ENCODE results near the gene AKR7A3.
"Not testable (repeated sequence)": the region's sequence is repeated elsewhere in the genome, so short reads cannot be mapped to it uniquely, and the experiment has no call there.

The AKR7A3 gene

GRCh38 chr1:19288324-19289241, at the start of gene AKR7A3:
AKR7A3 (minus strand) TSS chr1:19288770; CDS start chr1:19288709, 61 bp downstream.
- not testable (repeated sequence) for DNase-seq

DNA sequence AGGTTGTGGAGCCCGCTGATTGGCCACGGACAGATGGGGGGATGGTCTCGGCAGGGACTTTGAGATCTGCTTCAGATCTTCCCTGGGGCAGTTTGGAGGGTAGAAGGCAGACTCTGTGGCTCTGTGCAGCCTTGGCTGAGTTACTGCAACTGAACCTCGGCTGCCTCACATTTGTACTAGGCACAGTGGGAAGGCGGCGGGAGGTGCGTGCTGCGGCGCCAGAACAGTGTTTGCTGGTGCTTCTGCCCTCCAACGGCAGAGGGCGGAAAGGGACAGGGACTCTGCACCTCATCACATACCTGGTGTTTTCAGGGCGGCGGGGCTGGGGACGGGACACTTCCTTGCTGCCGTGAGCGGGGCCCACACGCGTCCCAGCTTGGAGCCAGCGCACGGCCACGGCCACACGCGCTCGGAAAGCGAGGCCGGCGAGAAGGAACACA, 49.8 kb upstream of the AKR7A3 start:
- no peak for DNase-seq

GRCh38 chr1:19337289-19337688, 48.7 kb upstream of the AKR7A3 start:
- DNase-seq: no peak

DNA sequence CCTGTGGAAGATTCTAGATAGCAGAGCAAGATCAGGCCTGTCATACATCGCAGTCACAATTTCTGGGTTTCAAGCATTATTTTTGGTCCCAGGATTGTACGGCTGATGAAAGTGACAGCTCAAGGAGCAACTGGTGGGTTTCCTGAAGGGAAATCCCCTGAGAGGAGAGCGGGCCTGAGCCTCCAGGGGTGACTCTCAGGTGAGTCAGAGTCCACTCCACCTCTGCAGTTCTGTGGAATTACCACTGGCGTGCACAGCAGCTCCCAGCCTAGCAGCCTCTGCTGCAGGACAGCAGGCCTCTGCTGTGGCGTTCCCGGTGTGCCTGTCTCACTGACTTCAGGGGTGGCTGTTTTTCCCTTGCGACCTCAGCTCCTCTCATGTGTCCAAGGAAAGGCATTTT, 48.0 kb upstream of the AKR7A3 start:
- no peak for DNase-seq

DNA sequence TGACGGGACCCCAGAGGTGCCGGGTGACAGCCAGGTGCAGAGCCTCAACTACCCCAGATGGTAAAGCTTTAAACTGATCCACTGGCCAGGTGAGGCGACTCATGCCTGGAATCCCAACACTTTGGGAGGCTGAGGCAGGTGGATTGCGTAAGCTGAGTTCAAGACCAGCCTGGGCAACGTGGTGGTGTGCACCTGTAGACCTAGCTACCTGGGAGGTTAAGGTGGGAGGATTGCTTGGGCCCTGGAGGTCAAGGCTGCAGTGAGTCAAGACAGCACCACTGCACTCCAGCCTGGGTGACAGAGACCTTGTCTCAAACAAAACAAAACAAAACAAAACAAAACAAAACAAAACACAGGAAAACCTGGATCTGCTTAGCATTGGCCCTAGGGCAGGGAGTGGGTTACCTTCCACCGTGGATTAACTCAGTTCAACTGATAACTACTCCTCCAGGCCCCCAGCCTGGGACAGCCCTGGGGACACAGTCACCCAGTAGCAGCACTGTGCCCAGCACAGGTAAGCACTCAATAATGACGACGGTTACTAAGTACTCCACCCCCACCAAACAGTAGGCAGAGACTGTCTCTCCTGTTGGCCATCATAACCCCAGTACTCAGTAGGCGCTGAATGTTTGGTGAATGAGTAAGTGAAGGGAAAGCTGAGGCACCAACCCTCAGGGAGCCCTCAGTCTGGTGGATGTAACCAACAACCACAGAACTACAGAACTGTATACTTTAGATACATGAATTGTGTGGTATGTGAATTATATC, 45.2 kb upstream of the AKR7A3 start:
- no peak for DNase-seq

GRCh38 chr1:19332832-19333231, 44.3 kb upstream of the AKR7A3 start:
- no peak for DNase-seq

DNA sequence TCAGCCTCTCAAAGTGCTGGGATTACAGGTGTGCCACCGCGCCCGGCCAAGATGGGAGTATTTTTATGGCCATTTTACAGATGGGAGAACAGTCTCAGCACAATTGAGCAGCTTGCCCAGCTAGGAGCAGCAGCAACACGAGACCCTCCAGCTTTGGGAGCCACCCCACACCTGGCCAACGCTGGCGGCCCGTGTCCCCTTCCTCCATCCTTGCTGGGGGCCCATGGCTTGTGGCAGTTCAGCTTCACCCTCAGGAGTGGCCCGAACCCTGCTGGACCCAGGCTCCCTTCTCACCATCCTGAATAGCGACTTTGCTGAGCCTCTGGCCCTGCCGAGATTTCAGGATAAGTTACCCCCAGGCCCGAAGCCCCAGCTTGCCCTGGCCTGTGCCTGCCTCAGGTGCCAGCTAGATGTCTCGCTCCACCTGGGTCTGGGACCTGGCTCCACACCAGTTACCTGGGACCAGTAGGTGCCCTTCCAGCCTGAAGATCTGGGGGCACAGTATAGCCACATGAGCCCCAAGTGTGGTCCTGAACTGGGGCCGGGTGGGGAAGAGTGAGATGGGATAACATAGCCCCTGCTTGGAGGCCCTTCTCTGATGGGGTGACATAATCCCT, 42.8 kb upstream of the AKR7A3 start:
- DNase-seq: no peak

DNA sequence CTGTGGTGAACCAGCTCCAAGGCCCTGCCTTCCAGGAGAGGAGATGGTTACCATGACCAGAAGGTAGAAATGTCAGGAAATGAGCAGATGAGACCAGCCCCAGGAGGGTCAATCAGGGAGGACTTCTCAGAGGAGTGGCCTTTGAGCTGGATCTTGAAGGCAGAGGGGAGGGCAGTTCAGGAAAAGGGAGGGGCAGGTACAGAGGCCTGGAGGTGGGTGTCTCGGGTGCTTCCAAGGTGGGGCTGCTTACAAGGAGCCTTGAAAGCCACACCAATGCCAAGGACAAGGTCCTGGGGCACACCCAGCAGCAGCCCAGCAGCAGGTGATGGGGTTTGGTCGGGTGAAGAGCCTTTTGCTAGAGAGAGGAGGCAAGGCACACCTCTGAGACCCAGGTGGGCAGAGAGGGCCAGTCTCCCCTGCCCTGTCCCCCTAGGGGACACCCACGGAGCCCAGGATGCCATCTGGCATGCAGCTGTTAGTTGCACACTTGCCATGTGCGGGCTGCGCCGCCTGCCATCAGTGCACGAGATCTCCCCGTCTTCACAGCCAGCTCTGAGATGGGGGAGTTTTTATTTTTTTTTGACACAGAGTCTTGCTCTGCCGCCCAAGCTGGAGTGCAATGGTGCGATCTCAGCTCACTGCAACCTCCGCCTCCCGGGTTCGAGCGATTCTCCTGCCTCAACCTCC, 42.0 kb upstream of the AKR7A3 start:
- no peak for DNase-seq

GRCh38 chr1:19329611-19330010, 41.0 kb upstream of the AKR7A3 start:
- DNase-seq: no peak

DNA sequence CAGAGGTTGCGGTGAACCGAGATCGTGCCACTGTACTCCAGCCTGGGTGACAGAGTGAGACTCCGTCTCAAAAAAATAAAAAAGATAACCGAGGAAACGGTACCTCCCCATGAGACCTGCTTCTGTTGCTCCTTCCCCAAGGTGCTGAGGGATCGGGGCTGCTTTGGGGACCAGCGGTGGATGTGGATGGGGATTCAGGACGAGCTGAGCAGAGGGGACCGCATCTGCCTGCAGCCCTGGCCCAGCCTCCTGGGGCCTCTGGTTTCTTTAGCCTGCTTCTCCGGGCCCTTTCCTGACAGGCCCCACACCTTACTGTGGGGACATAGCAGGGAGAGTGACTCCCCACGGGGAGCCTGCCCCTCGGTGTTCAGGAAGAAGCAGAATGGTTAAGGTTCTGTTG, 40.6 kb upstream of the AKR7A3 start:
- no peak for DNase-seq

GRCh38 chr1:19328486-19328885, 39.9 kb upstream of the AKR7A3 start:
- no peak for DNase-seq

- no peak for DNase-seq
Measured at GRCh38 chr1:19327736-19328135, 39.2 kb upstream of the AKR7A3 start.

DNA sequence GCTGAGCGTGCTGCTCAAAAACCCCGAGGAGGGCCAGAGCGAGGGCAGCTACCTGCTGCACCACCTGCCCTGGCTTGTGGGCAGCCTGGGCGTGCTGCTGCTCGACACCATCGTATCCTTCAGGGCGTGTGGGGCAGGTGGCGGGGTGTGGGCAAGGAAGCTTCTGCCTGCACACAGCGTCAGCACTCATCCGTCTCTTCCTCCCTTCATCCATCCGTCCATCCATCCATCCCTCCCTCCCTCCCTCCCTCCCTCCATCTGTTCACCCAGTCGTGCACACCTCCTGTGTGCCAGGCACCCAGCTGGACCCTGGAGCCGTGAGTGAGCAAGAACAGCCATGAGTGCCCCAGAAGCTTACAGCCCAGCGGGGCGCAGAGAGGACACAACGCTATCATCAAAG, 38.7 kb upstream of the AKR7A3 start:
- no peak for DNase-seq

DNA sequence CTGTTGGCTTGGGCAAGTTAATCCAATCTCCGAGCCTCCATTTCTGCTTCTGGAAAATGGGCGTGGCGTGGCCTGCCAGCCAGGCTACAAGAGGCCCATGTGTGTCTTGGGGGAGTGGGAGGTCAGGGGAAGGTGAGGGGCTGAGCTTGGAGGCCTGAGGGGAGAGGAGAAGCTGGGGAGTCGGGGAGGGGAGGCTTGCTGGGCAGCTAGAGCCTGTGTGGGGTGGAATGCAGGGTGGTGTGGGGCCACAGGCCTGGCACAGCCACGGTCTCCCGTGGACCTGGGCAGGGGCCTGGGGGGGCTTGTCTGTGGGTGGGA, 38.1 kb upstream of the AKR7A3 start:
- no peak for DNase-seq

DNA sequence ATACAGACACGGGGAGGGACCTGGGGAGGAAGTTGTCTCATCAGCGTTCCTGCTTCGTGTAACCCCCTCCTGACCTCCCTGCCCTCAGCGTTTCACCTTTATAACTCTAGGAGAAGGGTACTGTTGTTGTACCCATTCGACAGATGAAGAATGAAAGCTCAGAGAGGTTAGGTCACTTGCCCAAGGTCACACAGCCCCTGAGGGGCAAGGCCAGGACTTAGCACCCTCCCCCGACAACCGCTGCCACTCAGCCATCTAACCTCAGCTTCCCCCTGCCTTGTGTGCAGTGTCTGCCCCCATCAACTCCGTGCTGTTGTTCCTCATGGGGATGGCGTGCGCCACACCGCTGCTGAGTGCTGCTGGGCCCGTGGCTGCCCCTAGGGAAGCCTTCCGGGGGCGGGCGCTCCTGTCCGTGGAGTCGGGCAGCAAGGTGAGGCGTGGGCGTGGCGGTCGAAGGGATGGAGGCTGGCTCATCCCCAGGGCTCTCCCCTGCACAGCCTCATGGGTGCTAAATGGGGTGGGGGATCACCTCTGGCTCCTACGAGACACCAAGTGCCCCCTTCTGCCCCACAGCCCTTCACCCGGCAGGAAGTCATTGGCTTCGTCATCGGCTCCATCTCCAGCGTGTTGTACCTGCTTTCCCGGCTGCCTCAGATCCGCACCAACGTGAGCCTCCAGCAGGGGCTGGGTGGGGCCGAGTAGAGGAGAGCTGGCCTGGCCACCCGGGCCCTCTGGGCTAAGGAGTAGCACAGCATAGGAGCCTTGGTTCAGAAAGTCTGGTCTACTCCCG, 37.6 kb upstream of the AKR7A3 start:
- DNase-seq: no peak

DNA sequence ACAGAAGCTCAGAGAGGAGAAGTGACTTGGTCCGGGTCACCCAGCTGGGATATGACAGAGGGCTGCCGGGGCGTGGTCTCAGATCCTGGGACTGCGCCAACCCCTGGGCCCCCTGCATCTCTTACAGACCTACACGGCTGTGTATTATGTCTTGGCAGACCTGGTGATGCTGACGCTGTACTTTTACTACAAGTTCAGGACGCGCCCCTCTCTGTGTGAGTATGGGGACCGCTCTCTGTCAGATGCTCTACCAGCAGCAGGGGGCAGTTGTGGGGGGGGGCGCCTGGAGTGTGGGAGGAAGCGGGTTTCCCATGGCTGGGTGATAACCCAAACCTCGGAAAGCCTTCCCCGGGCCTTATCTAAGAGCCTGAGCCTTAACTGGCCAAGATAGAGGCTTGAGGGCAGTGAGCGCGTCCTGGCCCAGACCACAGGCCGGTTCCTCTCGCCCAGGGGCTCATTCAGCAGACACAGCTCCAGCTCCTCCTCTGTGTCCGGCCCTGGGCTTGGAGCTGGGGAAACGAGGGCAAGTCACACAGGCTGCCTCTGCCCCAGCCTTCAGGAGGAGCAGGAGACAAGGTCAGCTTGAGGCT, 36.9 kb upstream of the AKR7A3 start:
- no peak for DNase-seq

DNA sequence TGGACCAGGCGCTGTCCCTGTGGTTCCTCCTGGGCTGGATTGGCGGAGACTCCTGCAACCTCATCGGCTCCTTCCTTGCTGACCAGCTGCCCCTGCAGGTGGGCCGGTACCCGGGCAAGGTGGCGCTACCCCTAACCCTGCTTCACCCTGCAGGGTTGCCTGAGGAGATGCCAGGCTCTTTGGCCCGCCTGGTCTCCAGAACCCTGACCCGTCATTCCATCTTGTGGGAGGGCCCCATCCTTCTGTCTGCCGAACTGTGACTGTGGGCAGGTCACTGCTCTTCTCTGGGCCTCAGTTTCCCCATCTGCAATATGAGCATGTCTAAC, 36.1 kb upstream of the AKR7A3 start:
- no peak for DNase-seq

GRCh38 chr1:19323987-19324664, 35.6 kb upstream of the AKR7A3 start:
- DNase-seq: no peak

DNA sequence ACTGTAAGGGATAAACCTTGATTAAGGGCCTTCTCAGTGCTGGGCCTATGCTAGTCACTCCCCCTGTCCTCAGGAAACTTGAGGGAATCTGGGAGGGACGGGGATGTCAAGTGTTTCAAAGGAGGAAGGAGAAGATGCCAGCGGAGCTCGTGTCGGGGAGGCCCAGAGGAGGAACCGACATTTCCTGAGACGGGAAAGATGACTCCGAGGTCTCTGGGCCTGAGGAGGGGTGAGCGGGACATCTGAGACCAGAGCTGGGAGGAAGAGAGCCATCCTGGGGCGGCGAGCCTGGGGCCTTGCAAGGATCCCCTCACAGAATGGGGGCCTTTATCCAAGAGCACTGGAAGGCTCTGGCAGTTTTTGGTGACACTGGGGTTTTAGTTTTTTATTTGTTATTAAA, 33.9 kb upstream of the AKR7A3 start:
- DNase-seq: no peak

- no peak for DNase-seq
Measured at GRCh38 chr1:19321071-19321470, 32.5 kb upstream of the AKR7A3 start.

DNA sequence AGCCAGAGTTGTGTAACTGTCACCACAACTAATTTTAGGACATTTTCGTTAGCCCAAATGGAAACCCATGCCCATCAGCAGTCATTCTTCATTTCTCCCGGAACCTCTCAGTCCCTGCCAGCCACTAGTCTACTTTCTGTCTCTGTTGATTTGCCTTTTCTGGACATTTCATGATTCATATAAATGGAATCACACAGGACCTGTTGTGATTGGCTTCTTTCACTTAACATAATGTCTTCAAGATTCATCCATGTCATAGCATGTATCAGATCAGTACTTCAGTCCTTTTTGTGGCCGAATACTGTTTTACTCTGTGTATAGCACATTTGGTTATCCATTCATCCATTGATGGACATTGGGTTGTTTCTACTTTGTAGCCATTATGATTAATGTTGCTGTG, 30.6 kb upstream of the AKR7A3 start:
- DNase-seq: no peak

Measured in NCI-H1436 treated with DMSO at 0.1 percent for 48 hours (cell line).